ENCODE results near the gene SPTSSA.

GRCh38 chr14:34470319-34470718 lies 8.3 kb upstream of the SPTSSA start:
- no peak for TF ChIP-seq POLR2AphosphoS5 (IDR thresholded peaks at IDR 0.05)
- TF ChIP-seq POLR2A (IDR thresholded peaks at IDR 0.05), result no peak

Data from sigmoid colon (tissue), 4 donors.